GM23248 (cell line): Measurements from ENCODE around the gene ENTR1.

Experiments used
- EZH2 ChIP-seq: fragments of 200-600 bp; sonication (generic); IDR thresholded peaks from 2 replicates; pipeline ENCODE4 v1.6.1; 2018; ENCODE audit warnings: antibody characterized with exemption, mild to moderate bottlenecking; ENCODE audit not compliant: insufficient read depth, poor library complexity, severe bottlenecking
- EZH2phosphoT487 ChIP-seq: fragments of 200-600 bp; sonication (generic); IDR thresholded peaks from 2 replicates; pipeline ENCODE4 v1.6.1; 2018; ENCODE audit warnings: antibody characterized with exemption, moderate library complexity, mild to moderate bottlenecking, low read depth; ENCODE audit not compliant: insufficient read depth

- TF ChIP-seq EZH2phosphoT487 (no peak), EZH2 (no peak)
These were observed 42.9 kb upstream of the ENTR1 start for GRCh38 chr9:136453326-136453725.
